HG03066 (cell line): ENCODE results near the gene NDUFB7.
"Not testable (repeated sequence)": the region's sequence is repeated elsewhere in the genome, so short reads cannot be mapped to it uniquely, and the experiment has no call there.

Experiments used
- ATAC-seq: cut with Tn5 transposase; IDR thresholded peaks from one replicate; pipeline ENCODE4 v1.9.1; 2021; ENCODE audit warnings: low read depth; ENCODE audit not compliant: unreplicated experiment

NDUFB7 gene

DNA sequence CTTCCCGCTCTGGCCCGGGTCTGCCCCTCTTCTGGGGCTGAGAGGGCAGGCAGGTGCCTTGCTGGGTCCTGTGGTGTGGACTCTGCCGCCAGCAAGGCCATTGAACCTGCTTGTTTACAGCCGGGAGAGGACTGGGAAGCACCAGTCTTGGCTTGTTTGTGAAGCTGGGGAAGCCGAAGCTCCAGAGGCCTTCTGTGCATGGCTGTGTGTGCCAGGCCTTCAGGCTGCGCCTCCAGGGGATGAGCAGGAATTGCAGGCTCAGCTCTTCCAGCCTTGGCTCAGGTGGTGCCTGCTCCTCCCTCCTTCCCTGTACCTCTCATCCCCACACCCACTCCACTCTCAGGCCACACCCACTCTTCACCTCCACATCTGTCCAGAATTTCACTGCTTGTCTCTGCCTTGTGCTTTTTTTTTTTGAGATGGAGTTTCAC is 17.5 kb downstream of the NDUFB7 start:
- ATAC-seq: no peak

DNA sequence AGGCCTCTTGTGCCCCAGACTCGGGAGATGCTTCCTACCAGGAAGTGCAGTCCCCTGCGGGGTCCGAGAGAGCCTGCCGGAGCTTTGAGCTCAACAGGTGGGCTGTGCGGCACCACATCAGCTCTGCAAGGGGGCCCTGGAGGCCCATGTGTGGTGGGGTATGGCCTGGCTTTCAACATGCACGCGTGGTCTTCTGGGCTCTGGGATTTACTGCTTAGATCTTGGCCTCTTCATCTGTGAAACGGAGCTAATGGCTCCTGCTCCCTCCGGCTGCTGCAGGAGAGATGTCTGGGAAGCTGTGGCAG is 18.0 kb downstream of the NDUFB7 start:
- no peak for ATAC-seq

GRCh38 chr19:14553042-14553938 is 18.6 kb downstream of the NDUFB7 start:
- no peak for ATAC-seq

DNA sequence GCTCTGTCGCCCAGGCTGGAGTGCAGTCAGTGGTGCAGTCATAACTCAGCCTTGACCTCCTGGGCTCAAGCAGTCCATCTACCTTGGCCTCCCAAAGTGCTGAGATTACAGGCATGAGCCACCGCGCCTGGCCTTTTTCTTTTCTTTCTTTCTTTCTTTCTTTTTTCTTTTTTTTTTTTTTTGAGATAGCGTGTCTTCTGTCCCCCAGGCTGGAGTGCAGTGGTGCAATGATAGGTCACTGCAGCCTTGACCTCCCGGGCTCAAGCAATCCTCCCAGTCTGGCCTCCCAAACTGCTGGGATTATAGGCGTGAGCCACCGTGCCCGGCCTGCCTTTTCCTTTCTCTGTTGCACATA is 19.9 kb downstream of the NDUFB7 start:
- ATAC-seq: not testable (repeated sequence)

- not testable (repeated sequence) for ATAC-seq
These were observed 20.5 kb downstream of the NDUFB7 start for GRCh38 chr19:14551134-14552005.

DNA sequence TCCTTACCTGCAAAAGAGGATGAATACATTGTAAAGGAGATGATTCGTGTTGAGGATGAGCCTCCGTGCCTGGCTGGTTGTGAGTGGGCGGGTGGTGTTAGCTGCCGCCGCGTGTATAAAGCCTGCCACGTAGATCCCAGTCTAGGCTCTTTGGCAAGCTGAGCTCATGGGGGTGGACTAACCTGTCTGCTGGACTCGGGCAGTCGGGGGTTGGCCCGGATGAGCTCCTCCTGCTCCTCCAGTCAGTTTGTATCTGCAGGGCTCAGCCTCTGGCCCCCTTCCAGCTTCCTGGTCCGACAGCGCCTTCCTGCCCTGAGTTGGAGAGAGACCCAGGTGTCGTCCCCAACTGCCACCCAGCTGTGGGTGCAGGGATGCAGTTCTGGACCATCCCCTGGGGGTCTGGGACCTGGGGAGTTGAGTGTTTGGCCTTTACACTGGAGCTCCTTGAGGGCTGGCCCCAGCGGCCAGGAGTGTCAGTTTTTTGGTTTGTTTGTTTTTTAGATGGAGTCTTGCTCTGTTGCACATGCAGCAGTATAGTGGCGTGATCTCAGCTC is 21.6 kb downstream of the NDUFB7 start:
- no peak for ATAC-seq

- ATAC-seq: no peak
These were observed 26.2 kb downstream of the NDUFB7 start for GRCh38 chr19:14545716-14546082.

DNA sequence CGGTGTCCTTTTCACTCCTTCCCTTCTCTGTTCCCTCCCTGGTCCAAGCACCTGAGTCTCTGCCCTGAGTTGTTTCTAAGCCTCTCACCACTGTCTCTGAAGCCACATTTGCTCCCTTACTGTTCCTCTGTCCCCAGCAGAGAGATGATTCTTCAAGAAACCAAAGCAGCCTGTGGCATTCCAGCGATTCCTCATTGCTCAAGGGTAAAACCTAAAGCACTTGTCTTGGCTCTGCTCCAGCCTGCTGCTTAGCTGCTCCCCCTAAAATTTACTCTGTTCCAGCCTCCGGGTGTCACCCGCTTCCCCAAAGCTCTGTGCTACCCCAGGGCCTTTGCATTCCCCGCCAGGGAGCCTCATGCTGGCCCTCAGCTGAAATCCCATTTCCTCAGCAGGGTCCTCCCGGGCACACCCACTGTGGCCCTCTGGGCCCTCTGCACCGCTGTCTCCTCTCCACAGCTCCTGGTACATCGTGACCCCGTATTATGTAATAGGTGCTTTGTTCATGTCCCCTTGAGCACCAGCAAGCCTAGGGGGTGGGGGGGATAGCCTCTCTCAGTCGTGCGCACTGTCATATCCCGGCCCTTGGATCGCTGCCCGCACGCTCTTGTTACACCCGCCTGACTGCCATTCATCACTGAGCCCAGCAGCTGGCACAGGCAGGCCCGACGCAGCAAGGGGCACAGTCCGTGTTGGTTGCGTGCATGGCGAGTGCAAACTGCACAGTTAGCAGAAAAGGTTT is 26.7 kb downstream of the NDUFB7 start:
- no peak for ATAC-seq

- ATAC-seq: no peak
These were observed 27.8 kb downstream of the NDUFB7 start for GRCh38 chr19:14544047-14544446.

DNA sequence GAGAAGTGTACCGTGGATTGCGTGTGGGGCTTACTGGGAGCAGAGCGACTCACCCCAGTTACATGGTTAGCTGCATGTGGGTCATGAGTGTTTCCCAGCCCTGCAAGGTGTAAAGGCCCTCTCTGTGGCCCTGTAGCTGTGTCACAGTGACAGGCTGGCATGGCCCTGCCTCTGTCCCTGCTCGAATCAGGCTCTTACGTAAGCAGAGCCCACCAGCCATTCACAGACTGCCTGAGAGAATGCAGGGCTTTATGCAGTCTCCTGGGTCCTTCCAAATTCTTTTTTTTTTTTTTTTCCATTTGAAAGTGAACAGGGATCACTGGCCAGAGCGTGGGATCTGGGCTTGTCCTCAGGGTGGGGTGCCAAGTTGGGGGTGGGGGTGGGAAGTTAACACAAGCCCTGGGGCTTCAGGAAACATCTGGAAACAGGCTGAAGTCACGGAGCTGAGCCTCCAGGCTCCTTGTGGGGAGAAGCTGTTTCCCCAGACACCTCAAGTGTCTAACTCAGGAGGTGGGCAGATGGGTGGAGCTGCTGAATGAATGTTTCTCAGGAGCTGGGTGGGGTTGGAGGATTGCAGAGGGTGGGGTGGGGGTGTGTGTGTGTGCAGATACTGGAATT is 29.0 kb downstream of the NDUFB7 start:
- ATAC-seq: no peak

GRCh38 chr19:14541979-14542378 is 29.9 kb downstream of the NDUFB7 start:
- ATAC-seq: not testable (repeated sequence)

GRCh38 chr19:14540741-14541525 is 30.9 kb downstream of the NDUFB7 start:
- ATAC-seq: no peak

DNA sequence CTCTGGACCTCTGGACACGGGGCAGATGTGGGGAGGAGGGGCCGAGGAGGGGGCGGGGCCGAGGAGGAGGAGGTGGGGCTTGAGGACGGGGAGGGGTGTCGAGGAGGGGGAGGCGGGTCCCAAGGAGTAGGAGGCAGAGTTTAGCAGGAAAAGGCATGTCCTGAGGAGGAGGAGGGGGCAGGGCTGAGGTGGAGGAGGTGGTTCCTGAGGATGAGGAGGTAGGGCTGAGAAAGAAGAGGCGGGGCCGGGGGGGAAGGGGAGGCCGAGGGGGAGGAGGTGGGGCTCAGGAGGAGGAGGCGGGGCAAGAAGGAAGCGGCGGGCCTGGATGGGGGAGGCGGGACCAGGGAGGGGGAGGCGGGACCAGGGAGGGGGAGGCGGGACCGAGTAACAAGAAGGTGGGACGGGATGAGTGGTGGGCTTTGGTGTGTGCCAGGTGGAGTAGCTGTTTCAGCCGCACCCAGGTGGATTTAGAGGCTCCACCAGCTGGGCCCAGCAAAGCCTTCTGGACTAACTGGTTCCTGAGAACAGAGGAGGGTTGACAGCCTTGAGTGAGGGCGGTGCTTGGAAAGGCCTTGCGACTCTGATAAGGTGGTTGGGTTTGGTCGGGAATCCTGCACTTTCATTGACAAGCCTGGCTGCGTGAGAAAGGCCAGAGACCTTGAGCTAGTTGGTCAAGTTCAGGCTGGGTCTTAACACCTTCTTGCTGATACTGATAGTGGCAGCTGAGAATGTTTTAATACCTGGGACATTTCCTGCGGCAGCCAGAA is 34.8 kb downstream of the NDUFB7 start:
- ATAC-seq: no peak

- no peak for ATAC-seq
These were observed 38.4 kb downstream of the NDUFB7 start for GRCh38 chr19:14533450-14533849.

DNA sequence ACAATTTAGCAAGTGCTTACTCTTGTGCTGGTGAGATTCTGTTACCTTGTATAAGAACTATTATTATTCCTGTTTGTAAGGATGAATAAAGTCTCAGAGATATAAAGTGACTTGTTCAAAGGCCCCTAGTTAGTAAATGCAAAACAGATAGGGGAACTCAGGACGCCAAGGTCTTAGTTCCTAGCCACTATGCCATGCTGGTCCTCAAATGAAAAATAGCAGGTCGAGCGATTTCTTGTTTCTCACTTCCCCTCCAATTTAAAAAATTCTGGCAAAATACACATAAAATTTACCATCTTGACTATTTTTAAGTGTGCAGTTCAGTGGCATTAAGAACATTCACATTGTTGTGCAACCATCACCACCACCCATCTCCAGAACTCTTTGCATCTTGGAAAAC is 41.4 kb downstream of the NDUFB7 start:
- ATAC-seq: no peak

DNA sequence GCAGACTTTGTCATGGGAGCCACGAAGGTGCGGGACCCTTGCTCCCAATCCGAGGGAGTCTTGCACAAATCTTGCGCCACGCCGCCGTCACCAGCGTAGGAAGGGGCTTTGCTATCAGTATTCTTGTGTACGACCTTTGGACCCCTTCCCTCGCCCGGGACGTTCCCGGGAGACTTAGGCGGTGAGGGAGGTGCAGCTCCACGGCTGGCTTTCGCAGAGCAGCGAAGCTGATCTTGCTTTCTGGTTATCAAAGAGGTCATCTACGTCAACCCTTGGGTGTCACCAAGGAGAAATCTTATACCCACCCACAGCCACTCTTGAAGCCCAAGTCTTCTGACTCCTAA is 41.9 kb downstream of the NDUFB7 start:
- ATAC-seq: no peak

DNA sequence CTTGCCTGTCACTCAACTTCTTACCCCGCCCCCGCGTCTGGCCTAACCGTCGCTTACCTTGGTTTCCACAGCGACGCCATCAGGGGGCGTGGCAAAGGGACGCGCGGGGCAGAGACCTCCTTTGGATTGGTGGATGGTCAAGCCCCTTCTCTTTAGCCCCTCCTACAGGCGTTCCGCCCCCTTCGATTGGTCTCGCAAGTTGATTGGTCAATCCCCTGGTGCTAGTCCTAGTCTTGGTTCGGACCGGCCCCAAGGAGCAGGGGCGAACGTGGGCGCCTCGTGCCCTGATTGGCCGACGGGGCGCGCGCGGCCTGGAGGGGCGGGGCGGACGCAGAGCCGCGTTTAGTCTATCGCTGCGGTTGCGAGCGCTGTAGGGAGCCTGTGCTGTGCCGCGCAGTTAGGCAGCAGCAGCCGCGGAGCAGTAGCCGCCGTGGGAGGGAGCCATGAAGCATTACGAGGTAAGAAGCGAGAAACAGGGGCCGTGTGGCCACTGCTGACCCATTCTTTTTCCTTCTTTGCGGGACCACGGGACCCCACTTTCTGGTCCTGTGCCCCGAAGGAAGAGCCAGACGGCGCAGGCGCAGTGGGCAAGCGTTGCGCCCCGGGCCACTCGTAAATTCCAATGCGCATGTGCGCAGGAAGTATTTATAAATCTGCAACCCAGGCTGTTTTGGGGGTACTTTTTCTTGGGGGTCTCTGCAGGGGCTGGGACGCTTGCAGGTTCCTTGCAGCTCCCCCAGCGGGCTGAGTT is 42.4 kb downstream of the NDUFB7 start, which contains the start of gene TECR:
TECR (plus strand) TSS at position 341 of the 751 bp plus-strand sequence; CDS start at position 444, 103 bp downstream.
- ATAC-seq: peak; percentile 94
